ENCODE data around the gene RPS27A. TPM values are rescaled to one million over a fixed set of nuclear protein-coding genes. Genes with fewer than 3 reads are reported as not detected.
"Not testable (repeated sequence)": the region's sequence is repeated elsewhere in the genome, so short reads cannot be mapped to it uniquely, and the experiment has no call there.

The RPS27A gene
- total RNA-seq, 2 experiments from 2014 or later, result 869 to 878 TPM

DNA sequence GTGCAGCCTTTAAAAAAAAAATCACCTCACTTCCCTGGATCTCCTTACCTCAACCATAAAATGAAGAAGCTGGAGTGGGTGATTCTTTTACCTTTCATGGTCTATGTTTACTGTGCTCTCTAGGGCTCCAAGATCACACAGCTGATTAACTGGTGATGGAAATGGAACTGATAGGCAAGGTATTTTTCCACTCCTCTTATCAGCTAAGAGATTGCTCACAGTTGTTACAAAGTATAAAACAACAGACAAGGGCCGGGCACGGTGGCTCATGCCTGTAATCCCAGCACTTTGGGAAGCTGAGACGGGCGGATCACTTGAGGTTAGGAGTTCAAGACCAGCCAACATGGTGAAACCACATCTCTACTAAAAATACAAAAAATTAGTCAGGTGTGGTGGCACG lies 14.5 kb downstream of the RPS27A start:
- H3K4me1 Mint-ChIP-seq, result no peaks in the 10 kb centered on the region
- H3K4me3 Mint-ChIP-seq, result no peak overlapping the region
- peaks cover 45% of the 10 kb centered on the region for H3K36me3 Mint-ChIP-seq (ENCODE audit: low read depth)
- H3K9me3 Mint-ChIP-seq, result no peaks in the 10 kb centered on the region
- no peak for DNase-seq
- H3K27me3 Mint-ChIP-seq, result no peaks in the 10 kb centered on the region
- no peak overlapping the region for H3K27ac Mint-ChIP-seq
- POLR2A ChIA-PET, result interaction anchor here (0.7 to 1.3 kb wide), 2 partner anchors 8 to 9 kb away, joined by 3 read pairs; no protein-coding TSS in a partner anchor
- CTCF ChIA-PET, result no interaction called here

GRCh38 chr2:55252832-55253231 lies 20.3 kb downstream of the RPS27A start:
- H3K27me3 Mint-ChIP-seq, result no peaks in the 10 kb centered on the region
- no peaks in the 10 kb centered on the region for H3K4me1 Mint-ChIP-seq
- ChIA-PET POLR2A (no interaction called here), CTCF (no interaction called here)
- H3K4me3 Mint-ChIP-seq, result no peak overlapping the region
- H3K27ac Mint-ChIP-seq, result no peak overlapping the region
- H3K9me3 Mint-ChIP-seq, result no peaks in the 10 kb centered on the region
- peaks cover 40% of the 10 kb centered on the region for H3K36me3 Mint-ChIP-seq (ENCODE audit: low read depth)
- DNase-seq, result no peak

DNA sequence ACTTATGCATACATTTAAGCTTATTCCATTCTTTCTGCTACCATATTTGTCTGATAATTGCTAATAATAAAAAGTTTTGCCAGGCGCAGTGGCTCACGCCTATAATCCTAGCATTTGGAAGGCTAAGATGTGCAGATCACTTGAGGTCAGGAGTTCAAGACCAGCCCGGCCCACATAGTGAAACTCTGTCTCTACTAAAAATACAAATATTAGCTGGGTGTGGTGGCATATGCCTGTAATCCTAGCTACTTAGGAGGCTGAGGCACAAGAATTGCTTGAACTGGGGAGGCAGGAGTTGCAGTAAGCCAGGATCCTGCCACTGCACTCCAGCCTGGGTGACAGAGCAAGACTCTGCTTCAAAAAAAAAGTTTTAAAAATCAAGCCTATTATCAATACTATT lies 27.1 kb downstream of the RPS27A start:
- H3K9me3 Mint-ChIP-seq, H3K4me1 Mint-ChIP-seq, H3K27me3 Mint-ChIP-seq, H3K27ac Mint-ChIP-seq, DNase-seq, H3K4me3 Mint-ChIP-seq: not testable (repeated sequence)
- peaks cover 28% of the 10 kb centered on the region for H3K36me3 Mint-ChIP-seq (ENCODE audit: low read depth)
- ChIA-PET POLR2A (interaction anchor here (1.2 to 1.6 kb wide), 2 partner anchors 9 to 32 kb away, joined by 3 to 6 read pairs; partner anchors contain the start of gene MTIF2), CTCF (interaction anchor here (0.9 to 1.5 kb wide), 3 partner anchors 9 to 38 kb away, joined by 3 read pairs; partner anchors contain the start of gene MTIF2)

- Mint-ChIP-seq H3K27ac (peak overlapping the region; percentile 86), H3K9me3 (no peaks in the 10 kb centered on the region), H3K27me3 (peaks cover 4% of the 10 kb centered on the region), H3K4me3 (peak overlapping the region; percentile 86), H3K36me3 (ENCODE audit: low read depth) (peaks cover 16% of the 10 kb centered on the region), H3K4me1 (peaks cover 32% of the 10 kb centered on the region)
- no peak for DNase-seq
- ChIA-PET POLR2A (interaction anchor here (0.7 to 1.8 kb wide), 4 partner anchors 9 to 36 kb away, joined by 3 to 8 read pairs (median 5); partner anchors contain the start of genes CLHC1 and RPS27A), CTCF (interaction anchor here (0.6 to 1.2 kb wide), 2 partner anchors 9 to 121 kb away, joined by 3 read pairs; no protein-coding TSS in a partner anchor)
Observed at GRCh38 chr2:55268288-55268906, 35.9 kb downstream of the RPS27A start.

DNA sequence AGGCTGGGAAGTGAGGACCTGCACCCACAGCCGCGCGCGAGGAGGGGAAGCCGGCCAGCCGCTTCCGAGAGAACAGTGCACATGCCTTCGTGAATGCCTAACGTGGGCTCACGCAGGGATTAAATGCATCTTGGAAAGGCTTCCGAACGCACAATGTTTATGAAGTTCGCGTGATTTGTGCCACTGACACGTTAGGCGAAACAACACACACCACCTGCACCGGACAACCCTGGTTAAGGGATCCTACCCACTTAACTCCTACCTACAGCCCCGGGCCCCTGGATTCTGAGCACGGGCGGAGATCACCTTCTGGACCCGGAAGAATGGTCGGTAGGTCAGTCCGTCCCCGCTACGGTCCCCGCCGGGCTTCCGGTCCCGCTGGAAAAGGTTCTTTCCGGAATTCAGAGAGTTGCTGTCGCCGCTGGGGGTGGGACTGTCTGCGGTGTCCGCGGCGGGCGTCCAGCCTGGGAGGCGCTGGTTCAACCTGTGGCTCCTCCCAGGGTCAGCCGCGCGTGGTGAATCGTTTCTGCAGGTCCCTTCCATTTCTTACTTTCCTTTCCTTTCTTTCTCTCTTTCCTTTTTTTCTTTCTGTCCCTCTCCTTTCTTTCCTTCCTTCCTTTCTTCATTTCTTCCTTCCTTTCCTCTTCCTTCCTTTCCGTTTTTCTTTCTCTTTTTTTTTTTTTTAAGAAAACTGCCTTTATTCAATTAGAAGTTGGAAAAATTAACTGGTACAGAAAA lies 36.6 kb downstream of the RPS27A start, which contains the start of gene MTIF2:
Gene MTIF2, minus strand, starts transcription at position 325 of the 738 bp plus-strand sequence. CDS start 5,373 bp downstream, outside the sequence.
- Mint-ChIP-seq H3K4me1 (peaks cover 32% of the 10 kb centered on the region), H3K36me3 (ENCODE audit: low read depth) (peaks cover 10% of the 10 kb centered on the region), H3K27ac (peak within 1 kb of the TSS; percentile 86), H3K4me3 (peak within 1 kb of the TSS; percentile 86), H3K9me3 (no peaks in the 10 kb centered on the region), H3K27me3 (peaks cover 4% of the 10 kb centered on the region)
- CTCF ChIA-PET, result interaction anchor here (0.6 to 1.5 kb wide), 6 partner anchors 9 to 984 kb away, joined by 3 to 6 read pairs (median 3); partner anchors contain the start of genes CLHC1, RPS27A and RTN4
- POLR2A ChIA-PET, result interaction anchor here (0.7 to 1.9 kb wide), 6 partner anchors 10 to 45 kb away, joined by 3 to 8 read pairs (median 5); partner anchors contain the start of genes CLHC1 and RPS27A
- DNase-seq, result peak; percentile 90

DNA sequence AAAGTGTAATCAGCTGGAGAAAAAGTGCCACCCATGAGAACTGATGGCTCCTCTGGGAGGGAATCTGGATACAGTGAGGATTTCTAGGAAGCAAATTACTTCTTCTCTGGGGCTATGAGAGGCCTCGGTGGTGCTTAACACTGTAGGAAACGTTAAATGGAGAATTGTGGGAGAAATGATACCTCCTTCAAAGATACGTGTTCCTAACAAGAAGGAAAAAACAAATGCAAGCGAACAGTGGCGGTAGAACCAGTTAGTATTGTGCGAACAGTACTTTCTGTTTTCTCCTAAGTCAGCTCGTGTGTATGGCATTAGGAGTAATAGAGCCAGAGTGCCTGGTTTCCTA lies 37.1 kb downstream of the RPS27A start:
- peaks cover 7% of the 10 kb centered on the region for H3K36me3 Mint-ChIP-seq (ENCODE audit: low read depth)
- CTCF ChIA-PET, result interaction anchor here (0.6 to 1.5 kb wide), 4 partner anchors 37 to 984 kb away, joined by 3 to 6 read pairs (median 4); partner anchors contain the start of genes CLHC1, RPS27A and RTN4
- DNase-seq, result no peak
- POLR2A ChIA-PET, result interaction anchor here (0.7 to 1.9 kb wide), 4 partner anchors 12 to 45 kb away, joined by 3 to 8 read pairs (median 4); partner anchors contain the start of genes CLHC1 and RPS27A
- H3K9me3 Mint-ChIP-seq, result no peaks in the 10 kb centered on the region
- peak overlapping the region; percentile 86 for H3K4me3 Mint-ChIP-seq
- H3K27ac Mint-ChIP-seq, result peak overlapping the region; percentile 86
- H3K27me3 Mint-ChIP-seq, result peaks cover 5% of the 10 kb centered on the region
- peaks cover 32% of the 10 kb centered on the region for H3K4me1 Mint-ChIP-seq

DNA sequence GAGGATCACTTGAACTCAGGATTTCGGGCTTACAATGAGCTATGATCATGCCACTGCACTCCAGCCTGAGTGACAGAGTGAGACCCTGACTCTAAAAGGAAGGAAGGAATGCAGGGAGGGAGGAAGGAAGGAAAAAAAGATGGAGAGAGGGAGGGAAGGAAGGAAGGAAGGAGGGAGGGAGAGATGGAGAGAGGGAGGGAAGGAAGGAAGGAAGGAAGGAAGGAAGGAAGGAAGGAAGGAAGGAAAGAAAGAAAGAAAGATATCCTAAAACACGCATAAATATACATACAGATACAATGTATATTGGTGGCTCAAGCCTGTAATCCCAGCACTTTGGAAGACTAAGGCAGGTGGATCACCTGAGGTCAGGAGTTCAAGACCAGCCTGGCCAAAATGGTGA lies 41.9 kb downstream of the RPS27A start:
- H3K27ac Mint-ChIP-seq; POLR2A ChIA-PET; H3K27me3 Mint-ChIP-seq; H3K36me3 Mint-ChIP-seq (ENCODE audit: low read depth); DNase-seq; CTCF ChIA-PET; H3K9me3 Mint-ChIP-seq; H3K4me3 Mint-ChIP-seq: not testable (repeated sequence)
- H3K4me1 Mint-ChIP-seq, result peaks cover 17% of the 10 kb centered on the region

- CTCF ChIA-PET, result no interaction called here
- H3K4me3 Mint-ChIP-seq, result no peak overlapping the region
Observed at GRCh38 chr2:55277310-55277709, 44.8 kb downstream of the RPS27A start.

DNA sequence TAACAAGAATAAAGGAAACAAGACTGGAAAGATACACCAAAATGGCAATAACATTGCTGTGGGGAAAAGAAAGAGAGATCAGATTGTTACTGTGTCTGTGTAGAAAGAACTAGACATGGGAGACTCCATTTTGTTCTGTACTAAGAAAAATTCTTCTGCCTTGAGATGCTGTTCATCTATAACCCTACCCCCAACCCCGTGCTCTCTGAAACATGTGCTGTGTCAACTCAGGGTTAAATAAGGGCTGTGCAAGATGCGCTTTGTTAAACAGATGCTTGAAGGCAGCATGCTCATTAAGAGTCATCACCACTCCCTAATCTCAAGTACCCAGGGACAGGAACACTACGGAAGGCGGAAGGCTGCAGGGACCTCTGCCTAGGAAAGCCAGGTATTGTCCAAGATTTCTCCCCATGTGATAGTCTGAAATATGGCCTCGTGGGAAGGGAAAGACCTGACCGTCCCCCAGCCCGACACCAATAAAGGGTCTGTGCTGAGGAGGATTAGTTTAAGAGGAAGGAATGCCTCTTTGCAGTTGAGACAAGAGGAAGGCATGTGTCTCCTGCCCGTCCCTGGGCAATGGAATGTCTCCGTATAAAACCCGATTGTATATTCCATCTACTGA lies 46.8 kb downstream of the RPS27A start:
- H3K27ac Mint-ChIP-seq; H3K27me3 Mint-ChIP-seq; POLR2A ChIA-PET; H3K4me3 Mint-ChIP-seq; DNase-seq; CTCF ChIA-PET; H3K9me3 Mint-ChIP-seq; H3K36me3 Mint-ChIP-seq (ENCODE audit: low read depth): not testable (repeated sequence)
- peaks cover 23% of the 10 kb centered on the region for H3K4me1 Mint-ChIP-seq

More at GRCh38 chr2:55277310-55277709, 44.8 kb downstream of the RPS27A start:
- Mint-ChIP-seq H3K9me3 (no peaks in the 10 kb centered on the region), H3K4me1 (peaks cover 8% of the 10 kb centered on the region), H3K36me3 (ENCODE audit: low read depth) (no peaks in the 10 kb centered on the region), H3K27ac (no peak overlapping the region), H3K27me3 (peaks cover 7% of the 10 kb centered on the region)
- POLR2A ChIA-PET, result no interaction called here
- no peak for DNase-seq

GRCh38 chr2:55279859-55280424 lies 47.5 kb downstream of the RPS27A start:
- H3K4me1 Mint-ChIP-seq, result peaks cover 23% of the 10 kb centered on the region
- H3K9me3 Mint-ChIP-seq; H3K4me3 Mint-ChIP-seq; POLR2A ChIA-PET; CTCF ChIA-PET; H3K27ac Mint-ChIP-seq; H3K36me3 Mint-ChIP-seq (ENCODE audit: low read depth); H3K27me3 Mint-ChIP-seq; DNase-seq: not testable (repeated sequence)

GRCh38 chr2:55280851-55281546 lies 48.5 kb downstream of the RPS27A start:
- ChIA-PET CTCF (interaction anchor here (0.6 kb wide), 1 partner anchor 67 kb away, joined by 3 read pairs; no protein-coding TSS in a partner anchor), POLR2A (interaction anchor here (0.7 to 1.1 kb wide), 2 partner anchors 11 to 54 kb away, joined by 4 read pairs; no protein-coding TSS in a partner anchor)
- not testable (repeated sequence) for DNase-seq; H3K36me3 Mint-ChIP-seq (ENCODE audit: low read depth); H3K27ac Mint-ChIP-seq; H3K27me3 Mint-ChIP-seq; H3K9me3 Mint-ChIP-seq
- H3K4me3 Mint-ChIP-seq, result peak overlapping the region; percentile 11
- H3K4me1 Mint-ChIP-seq, result peaks cover 23% of the 10 kb centered on the region
